Astrocyte of the cerebellum (primary cell): ENCODE measurements around the gene RWDD2A.
A peak's percentile ranks its signal among the peaks of the same experiment; 100 is the strongest.

Experiments
- DNase-seq: peaks from one replicate; pipeline ENCODE4 v3.0.0-alpha.2; 2011; ENCODE audit warnings: low read depth
- H3K4me3 ChIP-seq: 2 replicates; pipeline ENCODE4 v1.5.1; 2011; ENCODE audit warnings: mild to moderate bottlenecking, low read depth, low read length, moderate library complexity
- CTCF ChIP-seq: IDR thresholded peaks from 2 replicates; pipeline ENCODE4 v1.5.1; 2012; ENCODE audit warnings: low read length, low read depth, moderate library complexity, mild to moderate bottlenecking; ENCODE audit errors: missing control alignments
- in situ Hi-C: cut with HindIII; loops from 2 replicates; pipeline ENCODE4 v1.10.0; 2017; ENCODE audit warnings: low sequenced_read_pairs

The RWDD2A gene

GRCh38 chr6:83215131-83216047 is 22.2 kb downstream of the RWDD2A start:
- in situ Hi-C loops, result no loop called here
- peak; percentile 94 for TF ChIP-seq CTCF
- DNase-seq, result peak; percentile 63
- no peak overlapping the region for H3K4me3 ChIP-seq

GRCh38 chr6:83216806-83217205 is 23.6 kb downstream of the RWDD2A start:
- DNase-seq, result no peak
- no peak for TF ChIP-seq CTCF
- in situ Hi-C loops, result no loop called here

GRCh38 chr6:83218646-83219045 is 25.5 kb downstream of the RWDD2A start:
- in situ Hi-C loops, result no loop called here
- TF ChIP-seq CTCF, result no peak
- no peak overlapping the region for H3K4me3 ChIP-seq
- DNase-seq, result no peak

More at GRCh38 chr6:83216806-83217205, 23.6 kb downstream of the RWDD2A start:
- H3K4me3 ChIP-seq, result no peak overlapping the region

GRCh38 chr6:83220121-83220520 is 27.0 kb downstream of the RWDD2A start:
- no peak overlapping the region for H3K4me3 ChIP-seq
- in situ Hi-C loops, result loop anchor here (5.0 kb wide), 1 partner anchor 292 kb away; the partner anchor contains the start of gene PRSS35
- DNase-seq, result no peak
- TF ChIP-seq CTCF, result no peak

GRCh38 chr6:83221276-83221675 is 28.1 kb downstream of the RWDD2A start:
- TF ChIP-seq CTCF, result no peak
- in situ Hi-C loops, result loop anchor here (5.0 kb wide), 1 partner anchor 291 kb away; the partner anchor contains the start of gene PRSS35
- H3K4me3 ChIP-seq, result no peak overlapping the region
- no peak for DNase-seq

- TF ChIP-seq CTCF, result peak; percentile 19
- in situ Hi-C loops, result loop anchor here (5.0 kb wide), 1 partner anchor 290 kb away; the partner anchor contains the start of gene PRSS35
- no peak overlapping the region for H3K4me3 ChIP-seq
- peak; percentile 37 for DNase-seq
Measured at GRCh38 chr6:83221889-83222479, 28.8 kb downstream of the RWDD2A start.
